Heart right ventricle (tissue), 16 donors: ENCODE data around the gene LRRC27. TPM values are rescaled to one million over a fixed set of nuclear protein-coding genes. Genes with fewer than 3 reads are reported as not detected.

Experiments
- ATAC-seq, 8 donors: fragments of 200-7000 bp; cut with Tn5 transposase; one replicate each; pipeline ENCODE4 v1.9.1; 2020; ENCODE audit warnings: mild to moderate bottlenecking in 8 of 8, moderate library complexity in 8 of 8, moderate number of reproducible peaks in 1 of 8
- DNase-seq, 2 donors: peaks; one replicate each; pipeline ENCODE4 v3.0.0-alpha.2; 2020
- H3K27ac ChIP-seq, 10 donors: fragments of 200-600 bp; sonication (generic) in 2 of 10; one replicate each; pipeline versions ENCODE4 v1.5.0 to v1.8.0; 2020 to 2022; ENCODE audit warnings: mild to moderate bottlenecking in 3 of 10
- H3K27me3 ChIP-seq, 7 donors: fragments of 200-600 bp; one replicate each; pipeline ENCODE4 v1.8.0; 2021 to 2022; ENCODE audit warnings: mild to moderate bottlenecking in 2 of 7
- H3K36me3 ChIP-seq, 9 donors: fragments of 200-600 bp; sonication (generic) in 1 of 9; one replicate each; pipeline versions ENCODE4 v1.5.0 to v1.8.0; 2020 to 2022; ENCODE audit warnings: mild to moderate bottlenecking in 2 of 9
- H3K4me1 ChIP-seq, 9 donors: fragments of 200-600 bp; sonication (generic) in 1 of 9; one replicate each; pipeline versions ENCODE4 v1.5.0 to v1.8.0; 2020 to 2022; ENCODE audit warnings: mild to moderate bottlenecking in 4 of 9
- H3K4me3 ChIP-seq, 10 donors: fragments of 200-600 bp; sonication (generic) in 2 of 10; one replicate each; pipeline versions ENCODE4 v1.5.0 to v1.8.0; 2020 to 2022; ENCODE audit warnings: mild to moderate bottlenecking in 7 of 10, moderate library complexity in 2 of 10
- H3K9me3 ChIP-seq, 11 donors: fragments of 200-600 bp in 10 of 11; sonication (generic) in 2 of 11; one replicate each; pipeline versions ENCODE4 v1.5.0 to v1.8.0; 2013 to 2022; ENCODE audit warnings: mild to moderate bottlenecking in 2 of 11, control low read depth in 1 of 11, moderate library complexity in 1 of 11
- CTCF ChIP-seq, 9 donors: fragments of 200-600 bp; sonication (generic) in 2 of 9; IDR thresholded peaks; one replicate each; pipeline versions ENCODE4 v1.5.0 to v1.8.0; 2021 to 2022; ENCODE audit warnings: antibody characterized with exemption in 9 of 9, mild to moderate bottlenecking in 5 of 9, moderate library complexity in 1 of 9
- whole genome bisulfite sequencing, 2 donors: extraction: QIAGEN DNeasy Blood & Tissue Kit; methylation state at CpG; one replicate each; pipeline ENCODE4 v1.1.7; 2013; ENCODE audit warnings: inconsistent platforms in 1 of 2; 5-methylcytosine and 5-hydroxymethylcytosine counted together
- intact Hi-C, 10 donors: fragments of 100-400 bp; cut with DNase I; formaldehyde crosslinking; loops; one replicate each; pipeline versions ENCODE4 v1.11.1 to v1.14.2; 2022
- polyA plus RNA-seq, 2 donors: library from polyadenylated mRNA; stranded (reverse); fragments of 200-250 nt; gene quantifications; one replicate each; pipeline ENCODE4 v1.2.3, GENCODE V29; 2013
- total RNA-seq, 10 donors: library from RNA; stranded (reverse); fragmentation: NEBNext Ultra II Directional in 3 of 10; extraction: Animal tissue kit (Norgen Biotek cat#: 25700) in 3 of 10; gene quantifications; one replicate each; pipeline versions ENCODE4 v1.2.1 to v1.2.4, GENCODE V29; 2021 to 2023
- donor health status: Arrhythmogenic right ventricular cardiomyopathy.
- donor health status: ischemic (EF 13 %, LVEDD 7.1; RV severe dilation, severe dysfunction).
- donor health status: healthy with polysubstance abuse.
- donor health status: DM: no; HTN: yes; CAD: no.
- donor health status: DM: no; HTN: no; CAD: no.
- donor health status: ischemic (EF 25% LVEDD 6.9; RV normal size, moderate dysfunction).
- donor health status: ischemic (EF 25% LVEDD 5.7; RV mildly dilated, moderate dysfunction).
- donor health status: healthy.
- donor health status: DM: yes; HTN: yes; CAD: no.
- donor health status: Ischemic cardiomyopathy.
- donor health status: ischemic (EF 35%, LVEDD 5.7; RV mildly dilated, moderate dysfunction).
- donor health status: nonischemic (EF 11% LVEDD 7.7; RV severe dilation, severe dysfunction).
- donor health status: DM: yes; HTN: yes; CAD: no.
- donor health status: PGD.
- donor health status: ischemic (EF 29% LVEDD 5.4; RV normal size, mild dysfunction).
- donor health status: nonischemic (EF 23%, LVEDD 6.1; RV moderate dilation, normal function).

The LRRC27 gene
- total and polyA plus RNA-seq, 12 donors, result 3.0 to 8.1 (median 4.7) TPM

- Histone ChIP-seq H3K4me1 (peaks cover 4 to 19% (median 17%) of the 10 kb centered on the region in 9 donors), H3K4me3 (no peak overlapping the region), H3K9me3 (no peaks in the 10 kb centered on the region), H3K27ac (no peak overlapping the region), H3K36me3 (no peaks in the 10 kb centered on the region), H3K27me3 (peaks cover 0 to 18% (median 0%) of the 10 kb centered on the region in 7 donors)
- ATAC-seq (no peak), DNase-seq (no peak)
- TF ChIP-seq CTCF (IDR thresholded peaks at IDR 0.05), result no peak
- intact Hi-C loops, result no loop called here
- 93 to 95% methylated on average over 22 of the region's 22 CpGs for WGBS, 2 donors
Measured at GRCh38 chr10:132305654-132306342, 26.2 kb upstream of the LRRC27 start.

- H3K27me3 ChIP-seq, result peaks cover 0 to 18% (median 0%) of the 10 kb centered on the region in 7 donors
- H3K27ac ChIP-seq, result no peak overlapping the region
- DNase-seq (no peak), ATAC-seq (no peak)
- 98% methylated on average over 16 of the region's 16 CpGs for whole genome bisulfite sequencing, 2 donors
- H3K4me3 ChIP-seq, result peak overlapping the region in 1 of 10 donors; percentile 98
- intact Hi-C loops, result no loop called here
- no peaks in the 10 kb centered on the region for H3K36me3 ChIP-seq
- TF ChIP-seq CTCF (IDR thresholded peaks at IDR 0.05), result no peak
- H3K9me3 ChIP-seq, result no peaks in the 10 kb centered on the region
- peaks cover 4 to 19% (median 17%) of the 10 kb centered on the region in 9 donors for H3K4me1 ChIP-seq
Measured at GRCh38 chr10:132306343-132306685, 25.7 kb upstream of the LRRC27 start.

GRCh38 chr10:132306864-132307751 lies 24.9 kb upstream of the LRRC27 start:
- 5 to 6% methylated on average over 69 to 98 of the region's 98 CpGs for WGBS, 2 donors
- Histone ChIP-seq H3K4me1 (peaks cover 4 to 19% (median 17%) of the 10 kb centered on the region in 9 donors), H3K4me3 (peak overlapping the region; percentile 33 to 98 (median 88)), H3K27me3 (peaks cover 0 to 18% (median 0%) of the 10 kb centered on the region in 7 donors), H3K9me3 (no peaks in the 10 kb centered on the region), H3K36me3 (no peaks in the 10 kb centered on the region), H3K27ac (peak overlapping the region in 2 of 10 donors; percentile 9 to 28)
- no peak for TF ChIP-seq CTCF (IDR thresholded peaks at IDR 0.05)
- intact Hi-C loops, result no loop called here
- ATAC-seq, result peak in 1 of 8 donors; percentile 5
- DNase-seq, result peak in 1 of 2 donors; percentile 52

GRCh38 chr10:132307823-132308586 lies 24.0 kb upstream of the LRRC27 start, which contains the start of gene STK32C:
STK32C (minus strand) TSS chr10:132307950; CDS start chr10:132307833, 117 bp downstream.
- DNase-seq (peak; percentile 90 to 94), ATAC-seq (peak; percentile 95 to 98 (median 98))
- peak within 1 kb of the TSS in 9 of 10 donors; percentile 60 to 80 (median 75) for H3K27ac ChIP-seq
- peak within 1 kb of the TSS; percentile 61 to 98 (median 88) for H3K4me3 ChIP-seq
- TF ChIP-seq CTCF (IDR thresholded peaks at IDR 0.05), result peak in 1 of 9 donors; percentile 19
- peaks cover 4 to 19% (median 17%) of the 10 kb centered on the region in 9 donors for H3K4me1 ChIP-seq
- WGBS, 2 donors, result 1% methylated on average over 55 to 83 of the region's 84 CpGs
- H3K27me3 ChIP-seq, result peaks cover 0 to 18% (median 0%) of the 10 kb centered on the region in 7 donors
- intact Hi-C loops, result loop anchor here in 3 of 10 donors (2.0 kb wide), 1 partner anchor 23 kb away; no protein-coding TSS in a partner anchor
- H3K9me3 ChIP-seq, result no peaks in the 10 kb centered on the region
- no peaks in the 10 kb centered on the region for H3K36me3 ChIP-seq
